Measurements from ENCODE around the gene PCGF5.
"Not testable (repeated sequence)": the region's sequence is repeated elsewhere in the genome, so short reads cannot be mapped to it uniquely, and the experiment has no call there.

Gene PCGF5

DNA sequence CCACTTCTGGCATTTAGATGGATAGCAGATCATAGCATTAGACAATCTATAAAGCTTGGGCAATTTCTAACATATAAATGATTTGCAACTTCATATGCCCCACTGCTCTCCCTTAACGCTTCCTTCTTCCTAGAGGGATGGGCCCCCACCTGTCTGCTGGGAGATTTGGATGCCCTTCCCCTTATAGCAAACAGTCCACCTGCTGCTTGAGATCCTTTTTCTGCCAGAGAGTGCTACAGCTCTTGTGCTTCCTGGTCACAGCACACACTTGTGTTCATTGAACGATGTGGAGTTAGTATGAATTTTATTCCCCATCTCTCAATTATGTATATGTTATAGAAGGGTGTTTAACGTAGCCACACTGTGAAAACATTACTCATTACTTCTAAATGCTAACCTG lies 10.4 kb upstream of the PCGF5 start:
- no peak for DNase-seq (ENCODE audit: low spot score)

DNA sequence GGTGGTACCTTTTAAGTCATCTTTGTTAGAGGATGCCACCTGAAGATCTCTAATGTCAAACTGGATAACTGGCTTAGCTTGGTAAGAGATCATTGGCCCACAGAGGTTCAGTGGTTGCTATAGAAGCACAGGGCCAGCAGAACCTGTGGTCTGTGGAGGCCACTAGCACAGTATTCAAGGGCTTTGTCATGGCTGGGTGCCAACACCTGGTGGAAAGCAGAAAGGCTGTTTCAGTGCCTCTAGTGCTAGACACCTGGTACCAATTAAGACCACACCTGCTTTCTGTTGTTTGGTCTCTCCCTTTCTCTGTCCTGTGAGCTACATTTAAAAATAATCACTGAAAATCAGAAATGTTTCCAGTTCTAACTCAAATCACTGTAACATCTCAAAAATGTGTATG lies 10.0 kb upstream of the PCGF5 start:
- DNase-seq (ENCODE audit: low spot score): no peak

DNA sequence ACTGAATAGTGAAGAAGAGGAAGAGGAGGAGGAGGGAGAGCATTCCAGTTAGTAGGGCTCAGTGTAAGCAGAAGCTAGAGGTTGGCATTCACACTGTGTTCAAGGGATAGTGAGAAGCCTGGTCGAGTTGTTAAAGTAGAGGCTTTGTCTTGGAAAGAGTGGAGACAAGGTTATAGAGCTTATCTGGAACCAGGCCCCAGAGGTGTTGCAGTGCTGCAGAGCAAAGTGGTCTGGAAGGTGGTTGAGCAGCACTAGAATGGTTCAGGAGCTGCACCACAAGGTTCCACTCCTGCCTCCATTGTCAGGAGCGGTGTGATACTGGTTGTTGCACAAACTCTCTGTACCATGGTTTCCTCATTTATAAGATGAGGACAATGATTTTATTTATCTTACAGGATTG lies 8.8 kb upstream of the PCGF5 start:
- no peak for DNase-seq (ENCODE audit: low spot score)

DNA sequence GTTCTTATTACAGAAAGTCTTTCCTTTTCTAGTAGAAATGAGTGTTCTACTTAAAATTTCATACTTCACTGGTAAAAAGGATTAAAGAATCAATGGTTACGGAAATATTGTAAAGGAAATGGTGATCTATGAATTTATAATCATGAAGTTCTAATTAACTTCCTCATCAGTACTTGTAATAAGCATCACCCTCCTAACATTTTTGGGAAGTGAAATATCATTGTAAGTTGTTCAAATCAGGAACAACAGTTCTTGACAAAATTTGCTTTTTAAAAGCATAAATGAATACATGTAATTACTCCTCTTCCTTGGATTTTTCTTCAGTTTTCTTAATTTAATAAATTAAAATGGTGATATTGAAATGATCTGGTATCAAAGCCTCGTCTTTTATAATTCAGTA lies 5.6 kb upstream of the PCGF5 start:
- DNase-seq (ENCODE audit: low spot score): no peak

DNA sequence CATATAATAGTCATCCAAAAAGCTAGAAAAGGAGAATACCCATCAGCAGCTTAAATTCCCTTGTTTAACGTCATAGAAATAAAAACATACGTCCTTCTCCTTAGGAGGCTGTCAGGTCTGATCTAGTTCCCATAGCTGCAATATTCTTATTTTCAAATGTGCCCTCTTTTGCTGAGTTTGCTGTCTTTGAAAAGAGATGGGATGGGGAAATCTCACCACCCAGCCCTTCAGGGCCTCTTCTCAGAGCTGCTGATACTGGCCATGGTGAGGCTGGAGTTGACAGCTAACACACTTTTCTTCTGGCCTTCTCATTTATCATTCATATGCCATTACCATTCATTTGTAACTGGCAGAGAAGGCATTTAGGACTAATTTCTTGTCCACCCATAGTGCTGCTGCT lies 5.1 kb upstream of the PCGF5 start:
- no peak for DNase-seq (ENCODE audit: low spot score)

DNA sequence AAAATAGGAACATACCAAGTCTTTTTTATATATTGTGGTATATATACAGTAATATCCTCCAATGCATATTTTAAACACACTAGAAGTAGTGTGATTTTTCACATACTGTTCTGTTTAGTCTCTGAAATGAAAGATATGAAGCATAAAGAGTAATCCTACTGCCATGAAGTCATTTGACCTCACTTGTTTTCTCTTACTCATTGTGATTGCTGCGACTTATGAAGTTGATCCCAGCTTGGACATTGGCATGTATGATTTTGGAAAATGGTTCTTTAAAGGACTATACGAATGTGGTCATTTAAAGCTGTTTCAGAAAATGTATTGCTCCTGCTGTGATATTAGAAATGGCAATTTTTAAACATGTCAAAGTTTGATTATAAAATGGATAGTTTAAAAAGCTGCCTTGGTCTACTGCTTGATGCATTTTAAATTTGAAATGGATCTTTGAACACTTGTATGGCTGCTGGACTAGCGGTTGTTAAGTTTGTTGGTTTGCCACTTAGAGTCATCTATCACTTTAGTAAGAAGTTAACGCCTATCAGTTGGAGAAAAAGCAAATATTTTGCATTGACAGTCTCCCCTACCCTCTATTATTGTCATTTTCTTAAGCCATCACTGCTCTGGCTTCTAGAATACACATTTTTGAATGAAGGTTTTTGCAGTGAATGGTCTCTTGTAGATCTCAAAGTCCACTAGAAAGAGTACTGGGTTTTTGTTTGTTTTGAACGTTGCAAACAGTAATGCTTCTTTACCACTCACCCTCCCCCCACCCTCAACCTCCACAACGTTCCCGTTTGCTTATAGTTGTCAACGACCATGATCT lies 881 bp upstream of the PCGF5 start:
- no peak for DNase-seq (ENCODE audit: low spot score)

DNA sequence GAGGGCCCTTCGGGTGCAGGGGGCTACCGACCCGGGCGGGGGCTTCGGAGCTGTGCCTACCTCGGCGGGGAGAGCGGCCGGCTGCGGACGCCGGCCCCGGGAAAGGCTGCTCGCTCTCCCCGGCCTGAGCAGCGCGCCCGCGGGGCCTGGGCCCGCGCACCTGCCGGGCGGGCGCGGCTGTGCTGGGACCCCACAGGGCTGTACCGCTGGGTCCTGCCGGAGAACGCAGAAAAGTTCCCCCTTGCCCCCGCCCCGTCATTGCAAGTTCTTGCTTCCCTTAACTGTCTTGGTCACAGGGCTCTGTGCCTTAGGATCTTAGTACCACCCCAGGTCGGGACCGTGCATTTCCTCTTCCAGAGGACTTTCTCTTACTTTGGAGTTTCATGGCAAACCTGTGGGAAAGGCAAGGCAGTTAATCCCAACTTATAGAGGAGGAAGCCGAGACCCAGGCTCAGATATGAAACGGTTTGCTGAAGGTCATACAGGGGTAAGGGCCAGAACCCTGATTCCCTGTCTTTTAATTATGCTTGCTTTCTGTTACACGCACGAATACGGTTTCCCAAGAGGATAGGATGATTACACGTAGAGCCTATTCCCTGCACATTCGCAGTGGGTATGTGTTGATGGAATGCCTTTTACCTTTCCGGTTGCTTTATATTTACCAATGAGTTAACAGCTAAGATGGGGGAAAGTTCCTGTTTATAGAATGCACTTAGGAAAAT lies 652 bp downstream of the PCGF5 start:
- DNase-seq (ENCODE audit: low spot score): peak; percentile 44

DNA sequence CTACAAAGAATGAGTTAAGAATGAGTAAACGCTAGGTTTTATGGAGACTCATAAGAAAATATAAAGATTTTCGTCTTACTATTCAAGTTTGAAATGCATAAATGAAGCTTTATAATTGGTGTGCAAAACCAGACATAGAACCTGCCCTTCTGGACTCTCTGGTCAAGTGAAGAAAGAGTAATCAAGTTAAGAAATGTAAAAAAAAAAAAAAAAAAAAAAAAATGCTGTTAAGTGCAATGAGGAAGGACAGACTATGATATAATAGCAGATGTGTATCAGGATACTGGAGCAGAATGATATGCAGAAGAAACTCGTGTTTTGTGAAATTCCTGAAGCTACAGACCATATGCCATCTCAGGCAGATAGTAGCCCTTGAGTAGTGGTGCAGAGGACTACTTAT lies 5.6 kb downstream of the PCGF5 start:
- no peak for DNase-seq (ENCODE audit: low spot score)

DNA sequence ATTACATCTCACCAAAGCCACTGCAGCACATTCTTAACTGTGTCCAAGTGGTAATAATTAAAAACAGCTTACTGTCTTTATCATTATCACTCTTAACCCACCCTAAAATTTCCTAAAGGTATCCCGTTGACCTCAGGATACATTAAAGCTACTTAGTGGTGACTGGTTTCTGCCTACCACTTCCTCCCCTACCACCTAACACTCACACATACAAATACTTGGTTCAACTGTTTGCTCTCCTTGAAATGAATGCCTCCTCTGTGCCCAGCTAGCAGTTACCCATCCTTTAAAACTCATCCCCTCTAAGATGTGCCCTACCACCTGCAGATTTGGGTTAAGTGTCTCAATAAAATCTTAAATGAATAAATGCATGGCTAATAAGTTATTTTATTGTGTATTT lies 7.1 kb downstream of the PCGF5 start:
- no peak for DNase-seq (ENCODE audit: low spot score)

DNA sequence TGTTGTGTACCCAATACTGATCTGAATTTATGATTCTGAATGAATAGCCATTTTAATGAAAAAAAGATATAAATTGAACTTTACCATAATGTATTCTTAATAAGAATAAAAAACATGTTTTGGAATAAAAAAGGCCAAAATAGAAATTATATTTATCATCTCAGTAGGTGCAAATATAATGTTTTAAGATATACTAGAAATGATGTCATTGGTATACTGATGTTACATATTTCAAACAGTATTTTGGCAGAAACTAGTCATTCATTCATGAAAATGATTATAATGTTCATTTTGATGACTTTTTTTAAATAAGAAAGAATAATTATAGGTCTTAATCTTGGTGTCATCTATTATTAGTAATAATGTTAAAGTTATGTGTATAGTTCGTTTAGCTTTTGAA lies 9.2 kb downstream of the PCGF5 start:
- DNase-seq (ENCODE audit: low spot score): no peak

DNA sequence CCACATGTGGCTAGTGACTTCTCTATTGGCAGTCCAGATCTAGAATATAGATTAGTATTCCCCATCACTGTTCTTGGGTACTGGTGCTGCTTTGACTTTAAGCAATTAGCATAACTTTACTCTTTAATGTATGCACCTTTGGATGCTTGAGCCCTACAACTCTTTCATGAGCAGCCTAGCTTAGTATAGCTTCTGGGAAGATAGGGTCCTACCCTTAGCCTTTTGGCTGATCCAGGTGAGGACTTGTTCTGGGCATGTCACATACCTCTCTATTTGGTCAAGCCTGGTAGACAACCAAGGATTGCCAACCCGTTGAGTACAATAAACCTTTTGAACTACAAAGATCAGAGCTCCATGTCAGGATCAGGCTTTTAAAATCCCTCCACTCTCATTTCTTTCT lies 17.7 kb downstream of the PCGF5 start:
- no peak for DNase-seq (ENCODE audit: low spot score)

DNA sequence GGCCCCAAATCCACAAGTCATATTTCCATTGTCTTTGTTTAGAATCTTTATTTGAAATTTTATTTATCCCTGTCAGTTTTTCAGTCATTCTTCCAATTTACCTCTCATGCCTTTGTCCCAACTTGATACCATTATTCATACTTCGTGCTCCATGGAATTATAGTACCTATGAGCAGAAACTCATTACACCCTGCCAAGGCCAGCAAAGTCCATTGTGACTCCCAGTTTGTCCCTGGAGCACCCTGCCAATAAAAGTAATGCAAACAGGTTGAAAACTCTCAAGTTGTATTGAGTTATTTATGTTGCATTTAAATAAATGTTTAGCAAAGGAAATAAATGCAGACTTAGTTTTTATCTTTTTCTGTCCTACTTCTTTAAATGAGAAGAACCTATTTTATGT lies 19.3 kb downstream of the PCGF5 start:
- no peak for DNase-seq (ENCODE audit: low spot score)

DNA sequence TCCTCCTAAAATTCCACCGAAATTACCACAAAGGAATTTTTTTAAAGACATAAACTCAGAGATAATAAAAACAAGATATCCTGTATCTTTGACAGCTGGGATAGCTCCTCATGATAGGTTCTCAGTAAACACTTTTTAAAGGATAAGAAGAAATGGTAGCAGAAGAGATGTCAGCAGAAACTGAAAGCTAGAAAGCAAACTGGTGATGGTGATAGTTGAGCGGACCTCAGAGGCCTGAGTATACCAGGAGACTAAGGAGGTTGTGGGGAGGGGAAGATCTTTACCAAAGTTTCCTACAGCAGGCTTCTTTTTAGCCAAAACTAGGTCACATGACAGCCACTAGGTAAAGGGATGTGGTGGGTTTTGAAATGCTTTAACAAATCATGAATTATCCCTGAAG lies 22.5 kb downstream of the PCGF5 start:
- no peak for DNase-seq (ENCODE audit: low spot score)

DNA sequence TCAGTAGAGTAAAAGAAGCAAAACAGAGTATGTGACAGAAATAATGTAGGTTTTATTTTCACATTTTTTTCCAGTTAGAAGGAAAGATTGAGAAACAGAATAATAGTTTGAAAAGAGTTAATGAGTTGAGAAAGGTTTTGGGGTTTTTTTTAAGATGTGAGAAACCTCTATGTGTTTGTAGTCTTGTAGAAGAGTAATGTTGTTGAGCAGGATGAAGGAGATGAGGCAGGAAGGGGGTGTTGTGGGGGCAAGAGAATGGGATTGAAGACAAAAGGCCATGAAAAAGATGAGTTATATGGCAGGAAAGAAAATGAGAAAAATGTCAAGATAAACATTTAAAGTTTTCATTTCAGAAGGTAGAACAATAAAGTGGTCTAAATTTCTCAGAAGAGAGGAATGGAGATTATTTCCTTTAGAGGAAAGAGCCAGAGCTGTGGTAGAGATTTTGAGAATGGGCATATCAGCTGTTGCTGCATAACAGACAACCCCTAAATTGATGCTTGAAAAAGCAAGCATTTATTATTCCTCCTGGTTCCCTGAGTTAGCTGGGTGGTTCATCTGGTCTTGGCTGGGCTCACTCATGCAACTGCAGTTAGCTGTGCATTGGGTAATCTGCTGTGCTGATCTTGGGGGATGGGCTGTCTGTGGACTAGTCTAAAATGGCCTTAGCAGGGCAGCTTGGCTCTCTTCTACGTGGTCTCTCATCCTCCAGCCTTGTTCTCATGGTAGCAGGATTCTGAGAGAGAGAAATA lies 27.1 kb downstream of the PCGF5 start:
- DNase-seq (ENCODE audit: low spot score): no peak

DNA sequence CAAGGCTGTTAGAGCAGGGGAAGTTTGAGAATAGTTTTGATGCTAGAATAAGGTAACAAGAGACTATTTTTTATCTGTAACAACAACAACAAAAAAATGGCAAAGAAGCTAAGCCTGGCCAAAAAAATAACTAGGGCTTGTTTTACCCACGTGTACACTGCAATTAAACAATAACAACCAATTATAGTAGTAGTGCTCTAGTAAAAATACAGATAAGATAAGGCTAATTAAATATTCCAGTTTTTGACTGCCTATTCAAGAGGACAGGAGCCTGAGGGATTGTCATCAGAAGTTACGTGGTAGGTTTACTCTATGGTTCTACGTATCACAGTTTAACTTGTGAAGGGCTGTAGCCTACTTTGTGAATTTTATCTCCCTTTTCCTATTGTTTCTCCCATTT lies 29.2 kb downstream of the PCGF5 start:
- DNase-seq (ENCODE audit: low spot score): no peak

DNA sequence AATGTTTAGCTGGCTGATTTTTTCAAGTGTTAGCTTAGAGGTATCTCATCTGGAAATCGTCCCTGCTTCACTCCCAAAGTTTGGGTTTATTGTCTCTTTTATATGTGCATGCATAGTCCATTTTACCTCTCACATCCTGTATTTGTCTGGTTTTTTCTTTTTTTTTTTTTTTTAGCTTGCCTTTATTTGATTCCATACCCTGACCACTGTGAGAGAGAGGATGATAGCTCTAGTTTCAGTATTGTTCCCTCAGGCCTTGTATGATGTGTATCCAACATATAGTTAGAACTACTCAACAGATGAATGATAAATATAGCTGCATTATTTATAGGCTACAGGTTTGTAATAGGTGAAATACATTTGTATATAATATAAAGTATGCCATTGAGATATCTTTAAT lies 29.9 kb downstream of the PCGF5 start:
- DNase-seq (ENCODE audit: low spot score): no peak

DNA sequence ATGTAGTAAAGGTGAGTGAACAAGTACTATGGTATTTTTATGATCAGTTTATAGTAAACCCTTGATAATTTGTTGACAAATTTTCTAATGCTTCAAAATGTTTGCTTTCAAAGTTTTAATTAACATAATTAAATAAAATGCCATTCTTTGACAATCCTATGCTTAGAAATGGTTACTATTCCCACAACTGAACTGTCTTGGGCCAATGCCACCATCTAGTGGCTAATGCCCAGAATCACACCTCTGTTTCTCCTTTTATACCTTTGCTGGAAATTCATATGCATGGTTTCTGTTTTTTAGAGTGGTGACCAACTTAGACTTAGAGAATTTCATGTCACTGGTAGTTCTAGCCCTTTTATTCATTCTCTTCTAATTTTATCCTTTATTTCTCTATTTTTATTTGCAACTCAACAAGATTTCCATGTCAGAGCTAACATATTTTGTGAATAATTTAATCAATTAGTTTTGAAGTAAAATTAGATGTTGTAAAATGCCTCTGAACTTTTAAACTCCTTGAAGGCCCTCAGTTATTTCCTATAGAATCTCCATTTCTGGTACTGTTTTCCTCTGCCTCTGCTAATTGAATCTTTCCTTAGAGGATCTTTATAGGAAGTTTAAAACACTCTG lies 31.1 kb downstream of the PCGF5 start:
- DNase-seq (ENCODE audit: low spot score): no peak

DNA sequence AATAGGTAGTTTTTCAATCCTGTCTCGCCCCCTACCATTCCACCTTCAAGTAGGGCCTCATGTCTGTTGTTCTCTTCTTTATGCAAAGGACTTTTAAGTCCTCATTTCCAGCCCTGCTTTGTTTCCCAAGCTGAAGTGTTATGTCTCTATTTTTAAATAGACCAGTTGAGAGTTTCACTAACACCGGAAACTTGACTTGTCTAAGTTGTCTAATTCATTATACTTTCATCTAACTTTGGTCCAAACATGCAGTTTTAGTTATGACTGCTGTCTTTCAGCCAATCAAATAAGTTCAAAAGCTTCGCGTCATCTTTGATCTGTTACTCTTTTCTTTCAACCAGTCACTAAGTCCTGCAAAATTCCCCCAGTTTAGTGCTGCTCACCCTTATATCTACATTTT lies 32.8 kb downstream of the PCGF5 start:
- DNase-seq (ENCODE audit: low spot score): no peak

DNA sequence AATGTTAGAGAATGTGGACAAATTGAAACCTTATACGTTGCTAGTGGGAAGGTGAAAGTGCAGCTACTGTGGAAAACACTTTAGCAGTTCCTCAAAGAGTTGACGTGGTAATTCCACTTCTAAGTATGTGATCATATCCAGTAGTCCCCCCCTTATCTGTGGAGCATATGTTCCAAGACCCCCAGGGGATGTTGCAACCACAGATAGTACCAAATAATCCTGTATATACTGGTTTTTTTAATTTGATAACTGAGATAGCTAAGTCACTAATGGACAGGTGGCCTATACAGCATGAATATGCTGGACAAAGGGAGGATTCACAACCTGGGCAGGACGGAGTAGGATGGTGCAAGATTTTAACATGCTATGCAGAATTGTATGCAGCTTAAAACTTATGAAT lies 36.8 kb downstream of the PCGF5 start:
- no peak for DNase-seq (ENCODE audit: low spot score)

DNA sequence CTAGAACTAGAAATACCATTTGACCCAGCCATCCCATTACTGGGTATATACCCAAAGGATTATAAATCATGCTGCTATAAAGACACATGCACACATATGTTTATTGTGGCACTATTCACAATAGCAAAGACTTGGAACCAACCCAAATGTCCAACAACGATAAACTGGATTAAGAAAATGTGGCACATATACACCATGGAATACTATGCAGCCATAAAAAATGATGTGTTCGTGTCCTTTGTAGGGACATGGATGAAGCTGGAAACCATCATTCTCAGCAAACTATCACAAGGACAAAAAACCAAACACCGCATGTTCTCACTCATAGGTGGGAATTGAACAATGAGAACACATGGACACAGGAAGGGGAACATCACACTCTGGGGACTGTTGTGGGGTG lies 40.0 kb downstream of the PCGF5 start:
- DNase-seq (ENCODE audit: low spot score): not testable (repeated sequence)

DNA sequence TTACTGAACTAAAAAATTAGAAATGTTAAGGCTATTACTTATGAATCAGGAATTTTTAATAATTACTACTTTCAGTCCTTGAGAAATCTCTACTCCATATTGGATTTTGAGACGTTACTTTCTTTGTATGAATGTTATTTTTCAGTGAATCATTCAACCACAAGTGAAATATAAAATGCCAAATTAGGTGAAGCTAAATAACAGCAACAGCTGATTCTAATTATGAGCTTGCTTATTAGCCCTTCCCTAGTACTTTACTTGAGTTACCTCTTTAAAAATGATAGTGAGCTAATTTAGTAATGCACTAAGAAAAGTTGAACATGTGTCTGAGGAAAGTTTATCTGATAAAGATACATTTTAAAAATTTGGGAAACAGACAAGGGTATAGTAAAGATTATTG lies 51.4 kb downstream of the PCGF5 start:
- DNase-seq (ENCODE audit: low spot score): no peak

DNA sequence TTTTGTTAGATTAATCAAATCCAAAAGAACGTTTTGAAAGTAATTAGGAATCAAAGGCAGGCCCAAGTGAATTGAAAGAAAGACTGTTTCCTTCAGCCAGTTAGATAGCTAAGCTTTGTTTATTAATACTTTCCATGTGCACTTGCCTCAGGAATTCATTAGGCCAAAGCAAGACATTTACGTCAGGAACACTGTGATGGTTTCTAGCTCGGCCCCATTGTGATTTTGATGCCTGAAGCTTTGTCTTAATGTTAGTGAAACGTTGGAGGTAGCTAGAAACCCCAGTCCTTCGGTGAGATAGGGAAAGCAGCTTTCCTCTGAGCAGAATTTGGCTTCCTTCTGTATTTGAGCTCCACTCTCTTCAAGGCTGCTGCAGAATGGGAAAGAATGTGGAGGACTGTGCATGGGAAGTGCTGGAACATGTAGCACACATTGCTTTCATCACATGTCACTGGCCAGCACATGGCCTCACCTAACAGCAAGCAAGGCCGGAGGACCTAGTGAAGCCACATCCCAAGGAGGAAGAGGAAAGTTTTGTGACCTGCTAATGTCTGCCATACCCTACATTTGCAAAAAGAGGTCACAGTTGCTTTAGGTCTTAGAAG lies 64.1 kb downstream of the PCGF5 start:
- no peak for DNase-seq (ENCODE audit: low spot score)
